Measurements from ENCODE around the gene SMARCC2. TPM values are rescaled to one million over a fixed set of nuclear protein-coding genes. Genes with fewer than 3 reads are reported as not detected.

The SMARCC2 gene
- total and polyA plus RNA-seq, 8 donors: 12.5 to 131 (median 64.3) TPM

DNA sequence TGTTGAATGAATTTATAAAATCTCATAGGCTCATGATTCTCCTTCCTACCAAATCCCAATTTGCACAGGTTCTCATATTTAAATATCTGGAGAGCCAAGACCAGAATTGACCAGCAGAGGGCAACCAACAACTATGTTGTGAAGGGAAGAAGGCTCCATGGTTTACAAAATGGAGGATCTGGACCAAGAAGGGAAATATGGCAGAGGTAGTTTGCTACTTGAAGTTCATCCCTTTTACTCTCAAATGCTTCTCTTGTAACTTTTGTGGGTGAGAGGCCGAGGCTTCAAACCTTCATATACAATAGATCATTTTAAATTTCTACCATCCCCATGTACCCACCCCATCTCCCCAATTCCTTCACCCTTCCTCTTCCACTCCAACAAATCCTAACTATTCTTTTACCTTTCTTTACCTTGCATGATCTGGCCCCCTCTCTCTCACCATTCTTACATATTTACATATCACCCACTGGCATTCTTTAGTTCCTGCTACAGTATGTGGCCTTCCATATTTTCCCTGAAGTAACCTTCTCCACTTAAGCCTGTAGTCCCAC is 3.8 kb upstream of the SMARCC2 start:
- Histone ChIP-seq H3K9me3 (no peaks in the 10 kb centered on the region), H3K27me3 (no peaks in the 10 kb centered on the region), H3K4me1 (peaks cover 4 to 17% (median 12%) of the 10 kb centered on the region in 4 donors), H3K27ac (no peak overlapping the region), H3K4me3 (no peak overlapping the region), H3K36me3 (no peaks in the 10 kb centered on the region)
- intact Hi-C loops (cut with DNase I; ENCODE audit: low total_unique reads): no loop called here
- TF ChIP-seq, protein P1, sequence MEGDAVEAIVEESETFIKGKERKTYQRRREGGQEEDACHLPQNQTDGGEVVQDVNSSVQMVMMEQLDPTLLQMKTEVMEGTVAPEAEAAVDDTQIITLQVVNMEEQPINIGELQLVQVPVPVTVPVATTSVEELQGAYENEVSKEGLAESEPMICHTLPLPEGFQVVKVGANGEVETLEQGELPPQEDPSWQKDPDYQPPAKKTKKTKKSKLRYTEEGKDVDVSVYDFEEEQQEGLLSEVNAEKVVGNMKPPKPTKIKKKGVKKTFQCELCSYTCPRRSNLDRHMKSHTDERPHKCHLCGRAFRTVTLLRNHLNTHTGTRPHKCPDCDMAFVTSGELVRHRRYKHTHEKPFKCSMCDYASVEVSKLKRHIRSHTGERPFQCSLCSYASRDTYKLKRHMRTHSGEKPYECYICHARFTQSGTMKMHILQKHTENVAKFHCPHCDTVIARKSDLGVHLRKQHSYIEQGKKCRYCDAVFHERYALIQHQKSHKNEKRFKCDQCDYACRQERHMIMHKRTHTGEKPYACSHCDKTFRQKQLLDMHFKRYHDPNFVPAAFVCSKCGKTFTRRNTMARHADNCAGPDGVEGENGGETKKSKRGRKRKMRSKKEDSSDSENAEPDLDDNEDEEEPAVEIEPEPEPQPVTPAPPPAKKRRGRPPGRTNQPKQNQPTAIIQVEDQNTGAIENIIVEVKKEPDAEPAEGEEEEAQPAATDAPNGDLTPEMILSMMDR (IDR thresholded peaks at IDR 0.05): peak in 5 of 7 experiments; percentile 57 to 87 (median 84)
- peak in 2 of 3 donors; percentile 46 to 81 for TF ChIP-seq POLR2AphosphoS5 (IDR thresholded peaks at IDR 0.05)
- TF ChIP-seq EP300 (IDR thresholded peaks at IDR 0.05): no peak
- 28 to 57% (median 45%) methylated on average over 1 of the region's 1 CpG for WGBS, 5 donors
- DNase-seq: peak; percentile 85 to 93

GRCh38 chr12:56192582-56192981 is 3.3 kb upstream of the SMARCC2 start:
- Histone ChIP-seq H3K4me3 (no peak overlapping the region), H3K27me3 (no peaks in the 10 kb centered on the region), H3K4me1 (peaks cover 9 to 22% (median 17%) of the 10 kb centered on the region in 4 donors), H3K36me3 (no peaks in the 10 kb centered on the region), H3K27ac (no peak overlapping the region), H3K9me3 (no peaks in the 10 kb centered on the region)
- intact Hi-C loops (cut with DNase I; ENCODE audit: low total_unique reads): no loop called here
- DNase-seq: no peak
- no peak for TF ChIP-seq EP300 (IDR thresholded peaks at IDR 0.05)
- TF ChIP-seq POLR2AphosphoS5 (IDR thresholded peaks at IDR 0.05): no peak
- TF ChIP-seq POLR2A (IDR thresholded peaks at IDR 0.05): no peak
- TF ChIP-seq, protein P1 (IDR thresholded peaks at IDR 0.05): no peak

- Histone ChIP-seq H3K27me3 (no peaks in the 10 kb centered on the region), H3K27ac (peak overlapping the region; percentile 88 to 98 (median 95)), H3K4me3 (peak overlapping the region; percentile 85 to 98 (median 90)), H3K4me1 (peaks cover 14 to 34% (median 22%) of the 10 kb centered on the region in 4 donors), H3K9me3 (no peaks in the 10 kb centered on the region), H3K36me3 (peaks cover 5 to 12% (median 12%) of the 10 kb centered on the region in 4 donors)
- DNase-seq: no peak
- 21 to 27% (median 25%) methylated on average over 9 of the region's 9 CpGs for WGBS, 5 donors
- intact Hi-C loops (cut with DNase I; ENCODE audit: low total_unique reads): no loop called here
- no peak for TF ChIP-seq POLR2AphosphoS5 (IDR thresholded peaks at IDR 0.05)
- TF ChIP-seq, protein P1 (IDR thresholded peaks at IDR 0.05): no peak
- no peak for TF ChIP-seq EP300 (IDR thresholded peaks at IDR 0.05)
- no peak for TF ChIP-seq POLR2A (IDR thresholded peaks at IDR 0.05)
Observed at GRCh38 chr12:56190695-56191155, 1.4 kb upstream of the SMARCC2 start.

GRCh38 chr12:56189918-56190694 is 823 bp upstream of the SMARCC2 start:
- DNase-seq: peak; percentile 86 to 96
- Histone ChIP-seq H3K27me3 (no peaks in the 10 kb centered on the region), H3K4me3 (peak overlapping the region; percentile 85 to 98 (median 90)), H3K9me3 (no peaks in the 10 kb centered on the region), H3K27ac (peak overlapping the region; percentile 88 to 98 (median 95)), H3K36me3 (peaks cover 12 to 18% (median 18%) of the 10 kb centered on the region in 4 donors), H3K4me1 (peaks cover 14 to 34% (median 22%) of the 10 kb centered on the region in 4 donors)
- TF ChIP-seq POLR2A (IDR thresholded peaks at IDR 0.05) (no peak), POLR2AphosphoS5 (IDR thresholded peaks at IDR 0.05) (peak in 2 of 3 donors; percentile 34 to 54)
- WGBS, 5 donors: 1% methylated on average over 42 of the region's 42 CpGs
- intact Hi-C loops (cut with DNase I; ENCODE audit: low total_unique reads): loop anchor here (5.0 kb wide), 1 partner anchor 58 kb away; no protein-coding TSS in a partner anchor

All from stomach (tissue), 9 donors.